GM12878 (cell line): ENCODE data around the gene LDLRAD4. TPM values are rescaled to one million over a fixed set of nuclear protein-coding genes. Genes with fewer than 3 reads are reported as not detected.

Source experiments
- ATAC-seq: fragments of 200-7000 bp; cut with Tn5 transposase; 3 replicates; pipeline ENCODE4 v1.9.1; 2020; ENCODE audit warnings: mild to moderate bottlenecking, moderate library complexity
- BruUV-seq: library from RNA; stranded (reverse); fragments of 400-500 nt; replicated peaks from 2 replicates; lab custom pipeline; 2021; lab: Mats Ljungman, UMichigan
- CTCF ChIA-PET: fragments of 300-600 bp; sonication (Branson Sonifier 250); formaldehyde crosslinking; extraction: SDS; loops from one replicate; lab custom pipeline; 2021; ENCODE audit warnings: inconsistent platforms; lab: Yijun Ruan, JAX
- POLR2A ChIA-PET: fragments of 350-600 bp; formaldehyde crosslinking; extraction: SDS; loops from one replicate; lab custom pipeline; 2021; ENCODE audit warnings: inconsistent platforms; lab: Charles Lee
- RAD21 ChIA-PET: fragments of 300-600 bp; sonication (Branson Sonifier 250); formaldehyde crosslinking; loops from one replicate; lab custom pipeline; 2023; ENCODE audit warnings: antibody characterized with exemption; ENCODE audit not compliant: unreplicated experiment; lab: Charles Lee
- SMC1A ChIA-PET: fragments of 300-600 bp; sonication (Branson Sonifier 250); formaldehyde crosslinking; loops from one replicate; lab custom pipeline; 2023; ENCODE audit not compliant: unreplicated experiment, uncharacterized antibody; lab: Charles Lee
- DNase-seq: peaks from one replicate; pipeline ENCODE4 v3.0.0-alpha.2; 2011; ENCODE audit warnings: low read depth, low spot score
- FAIRE-seq: peaks from 3 replicates; lab custom pipeline; 2011; peaks lifted over from hg19 to GRCh38; lab: Jason Lieb, UNC
- H2AFZ ChIP-seq: 2 replicates; pipeline ENCODE4 v1.6.0; 2011; ENCODE audit warnings: low read depth, low read length, control low read depth; ENCODE audit not compliant: control insufficient read depth
- H3K27ac ChIP-seq: 2 replicates; pipeline ENCODE4 v1.5.1; 2011; ENCODE audit warnings: control low read depth; ENCODE audit not compliant: control insufficient read depth, insufficient read depth
- H3K27me3 ChIP-seq, 2 experiments: replicated peaks in 1 of 2; 2 replicates each; pipeline versions ENCODE4 v1.6.0 to v1.6.1; 2011; ENCODE audit warnings: low read length in 1 of 2; ENCODE audit not compliant: control insufficient read depth in 2 of 2, insufficient read depth in 2 of 2
- H3K36me3 ChIP-seq, 2 experiments: 2 replicates each; pipeline ENCODE4 v1.5.1; 2011; ENCODE audit warnings: low read length in 1 of 2; ENCODE audit not compliant: control insufficient read depth in 2 of 2, insufficient read depth in 2 of 2
- H3K4me1 ChIP-seq: 2 replicates; pipeline ENCODE4 v1.6.1; 2011; ENCODE audit warnings: mild to moderate bottlenecking, low read length, moderate library complexity, mixed read lengths; ENCODE audit not compliant: control insufficient read depth, insufficient read depth
- H3K4me2 ChIP-seq: 2 replicates; pipeline ENCODE4 v1.6.0; 2011; ENCODE audit warnings: control low read depth; ENCODE audit not compliant: control insufficient read depth, insufficient read depth
- H3K4me3 ChIP-seq: fragments of 200-600 bp; sonication (generic); 2 replicates; pipeline ENCODE4 v1.5.1; 2016
- H3K79me2 ChIP-seq: 2 replicates; pipeline ENCODE4 v1.6.0; 2011; ENCODE audit warnings: low read length; ENCODE audit not compliant: control insufficient read depth, insufficient read depth
- H3K9ac ChIP-seq: 2 replicates; pipeline ENCODE4 v1.8.0; 2011; ENCODE audit warnings: low read length, control low read depth, mixed read lengths; ENCODE audit not compliant: control insufficient read depth, insufficient read depth
- H3K9me3 ChIP-seq: replicated peaks from 3 replicates; pipeline ENCODE4 v1.5.1; 2011; ENCODE audit warnings: mild to moderate bottlenecking, low read length; ENCODE audit not compliant: control insufficient read depth, insufficient read depth
- H4K20me1 ChIP-seq: 2 replicates; pipeline ENCODE4 v1.6.0; 2011; ENCODE audit not compliant: control insufficient read depth, insufficient read depth
- DPF2 ChIP-seq: fragments of 450-650 bp; IDR thresholded peaks from 2 replicates; pipeline ENCODE4 v1.6.1; 2017; ENCODE audit warnings: mild to moderate bottlenecking
- E2F4 ChIP-seq: IDR thresholded peaks from 2 replicates; pipeline ENCODE4 v1.6.1; 2012; ENCODE audit warnings: low read depth, low read length, improper control_type of control experiment
- E4F1 ChIP-seq: fragments of 450-650 bp; IDR thresholded peaks from 2 replicates; pipeline ENCODE4 v1.6.1; 2018; ENCODE audit warnings: borderline replicate concordance, mild to moderate bottlenecking; ENCODE audit not compliant: partially characterized antibody
- IKZF1 ChIP-seq: fragments of 450-650 bp; conservative IDR thresholded peaks from 2 replicates; pipeline ENCODE4 v1.6.1; 2017; ENCODE audit warnings: antibody characterized with exemption, mild to moderate bottlenecking
- PAX8 ChIP-seq: fragments of 450-650 bp; IDR thresholded peaks from 2 replicates; pipeline ENCODE4 v1.6.1; 2017; ENCODE audit warnings: mild to moderate bottlenecking, moderate library complexity
- REST ChIP-seq: IDR thresholded peaks from 2 replicates; pipeline ENCODE4 v1.6.1; 2012; ENCODE audit warnings: mild to moderate bottlenecking, low read depth, low read length
- SKIL ChIP-seq: fragments of 450-650 bp; IDR thresholded peaks from 2 replicates; pipeline ENCODE4 v1.6.1; 2017; ENCODE audit warnings: mild to moderate bottlenecking, low read depth, inconsistent platforms; ENCODE audit not compliant: poor library complexity, severe bottlenecking
- STAT1 ChIP-seq: fragments of 450-650 bp; conservative IDR thresholded peaks from 2 replicates; pipeline ENCODE4 v1.6.1; 2014; ENCODE audit warnings: antibody characterized with exemption, mild to moderate bottlenecking
- ZBTB4 ChIP-seq: fragments of 450-650 bp; formaldehyde crosslinking; IDR thresholded peaks from 2 replicates; pipeline ENCODE4 v1.4.0; 2022; ENCODE audit warnings: mild to moderate bottlenecking, moderate library complexity
- WGBS: methylation state at CpG from one replicate; pipeline ENCODE4 v1.1.6; 2016; ENCODE audit warnings: low lambda C conversion rate; ENCODE audit not compliant: insufficient replicate concordance, insufficient coverage; ENCODE audit errors: missing lambda C conversion rate; 5-methylcytosine and 5-hydroxymethylcytosine counted together
- in situ Hi-C: fragments of 300-500 bp; cut with MboI; formaldehyde crosslinking; loops from 9 replicates; pipeline ENCODE4 v1.14.3; 2018; ENCODE audit warnings: mixed read lengths
- intact Hi-C: fragments of 100-400 bp; cut with micrococcal nuclease; formaldehyde crosslinking; loops from one replicate; pipeline ENCODE4 v1.14.2; 2022; ENCODE audit not compliant: unreplicated experiment
- polyA plus RNA-seq, 11 experiments: library from polyadenylated mRNA; depleted of rRNA in 4 of 11; unstranded in 6 of 11; stranded (reverse) in 5 of 11; fragments of >200 nt; fragmentation: Nextera tagmentation in 4 of 11; fragmentation: Illumina TruSeq in 1 of 11; extraction: Ambion mirVana in 4 of 11; extraction: Trizol in 1 of 11; gene quantifications; 1 replicate in 1 of 11; 2 replicates in 10 of 11; pipeline versions ENCODE4 v1.2.1 to v1.2.3, GENCODE V29; 2011 to 2016; ENCODE audit warnings: inconsistent platforms in 2 of 11, missing spikeins in 2 of 11, low read depth in 1 of 11
- total RNA-seq, 4 experiments: library from RNA; depleted of rRNA in 3 of 4; stranded (reverse); fragments of >200 nt in 3 of 4; fragmentation: Illumina TruSeq in 1 of 4; extraction: Trizol in 1 of 4; gene quantifications; 2 replicates each; pipeline versions ENCODE4 v1.2.1 to v1.2.3, GENCODE V29; 2013 to 2021

LDLRAD4 gene
- total and polyA plus RNA-seq, 10 of the 15 experiments (the other 5 are each of a cell fraction or from before 2014, with no cell fraction given): 2.7 to 16.8 (median 11.2) TPM

- no peaks in the 10 kb centered on the region for H3K36me3 ChIP-seq
- no peak overlapping the region for H3K27ac ChIP-seq
- ChIA-PET SMC1A (interaction anchor here (1.4 to 8.1 kb wide), 4 partner anchors 11 to 38 kb away, joined by 4 to 220 read pairs (median 74); no protein-coding TSS in a partner anchor), CTCF (interaction anchor here (2.0 kb wide), 1 partner anchor 11 kb away, joined by 4 read pairs; no protein-coding TSS in a partner anchor), RAD21 (interaction anchor here (0.8 kb wide), 1 partner anchor 41 kb away, joined by 3 read pairs; no protein-coding TSS in a partner anchor), POLR2A (interaction anchor here (1.5 to 1.9 kb wide), 2 partner anchors 10 to 36 kb away, joined by 4 to 5 read pairs; no protein-coding TSS in a partner anchor)
- FAIRE-seq (no peak), DNase-seq (no peak), ATAC-seq (no peak)
- H4K20me1 ChIP-seq: no peaks in the 10 kb centered on the region
- no peaks in the 10 kb centered on the region for H3K27me3 ChIP-seq
- H2AFZ ChIP-seq: no peak overlapping the region
- in situ Hi-C loops: no loop called here
- WGBS: 92% methylated on average over 7 of the region's 7 CpGs
- intact Hi-C loops: no loop called here
- no peaks in the 10 kb centered on the region for H3K9me3 ChIP-seq
- H3K4me1 ChIP-seq: peaks cover 40% of the 10 kb centered on the region
- BruUV-seq: no TSS peak
- no peak overlapping the region for H3K4me2 ChIP-seq
- H3K79me2 ChIP-seq: peaks cover 1% of the 10 kb centered on the region; the same call in 1 of the 2 replicates
- no peak overlapping the region for H3K9ac ChIP-seq
- no peak overlapping the region for H3K4me3 ChIP-seq
- no peak for TF ChIP-seq DPF2
- no peak for TF ChIP-seq E2F4
- TF ChIP-seq ZBTB4: no peak
- no peak for TF ChIP-seq E4F1
- TF ChIP-seq IKZF1: no peak
- TF ChIP-seq SKIL: no peak
- no peak for TF ChIP-seq PAX8
- no peak for TF ChIP-seq STAT1
- no peak for TF ChIP-seq REST
Measured at GRCh38 chr18:13572721-13573120, 354.2 kb downstream of the LDLRAD4 start.
